IPS-18c (cell line): ENCODE measurements around the gene MRPS21.

Source experiments
- H3K4me3 ChIP-seq: 2 replicates; pipeline ENCODE4 v1.7.0; 2013; ENCODE audit warnings: low read depth, mild to moderate bottlenecking, low read length, moderate library complexity; ENCODE audit not compliant: insufficient read depth
- H3K9me3 ChIP-seq: one replicate; pipeline ENCODE4 v1.6.1; 2013; ENCODE audit warnings: mild to moderate bottlenecking, low read length, moderate library complexity; ENCODE audit not compliant: control insufficient read depth, insufficient read depth

MRPS21 gene

DNA sequence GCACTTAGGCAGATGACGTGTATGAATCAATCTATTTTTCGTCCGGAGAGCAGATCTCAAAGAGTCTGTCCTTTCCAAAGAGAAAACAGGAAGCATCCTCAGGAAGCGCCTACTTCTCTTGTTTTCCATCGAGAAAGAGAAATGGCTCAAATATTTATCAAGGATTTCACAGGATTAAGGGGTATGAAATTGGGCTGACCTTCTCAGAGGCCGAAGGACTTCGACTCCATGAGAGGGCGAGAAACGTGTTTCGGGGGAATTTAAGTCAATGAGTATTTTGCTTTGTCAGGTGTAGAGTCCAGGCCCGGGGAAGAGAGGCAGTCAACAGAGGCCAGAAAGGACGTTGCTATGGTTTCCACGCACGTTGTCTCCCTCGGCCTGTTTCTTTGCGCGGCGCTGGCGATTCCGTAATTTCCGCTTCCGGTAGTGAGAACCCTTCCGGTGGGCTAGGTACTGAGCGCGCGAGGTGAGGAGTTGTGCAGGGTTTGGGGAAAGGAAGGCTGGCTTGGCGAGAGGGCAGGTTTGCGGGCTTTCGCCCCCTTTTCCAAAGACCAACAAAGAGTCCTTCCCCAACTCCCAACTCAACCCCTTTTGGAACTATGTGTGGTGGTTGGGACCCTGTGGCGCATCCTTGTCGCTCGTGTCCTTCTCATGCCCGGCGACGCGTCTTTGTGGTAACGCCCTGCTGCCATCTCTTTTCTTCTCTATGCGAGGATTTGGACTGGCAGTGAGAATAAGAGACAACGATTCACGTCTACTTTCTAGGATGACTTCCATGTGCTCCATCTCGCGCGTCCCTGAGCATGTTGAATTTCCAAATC is at the start of gene MRPS21:
Gene MRPS21 (plus strand): TSS at position 429 of the 821 bp plus-strand sequence. CDS start 506 bp downstream, outside the sequence.
- Histone ChIP-seq H3K9me3 (no peaks in the 10 kb centered on the region), H3K4me3 (peak within 1 kb of the TSS; percentile 88)

GRCh38 chr1:150249936-150250335 is 43.7 kb upstream of the MRPS21 start:
- Histone ChIP-seq H3K4me3 (no peak overlapping the region), H3K9me3 (no peaks in the 10 kb centered on the region)

GRCh38 chr1:150256198-150256553 is 37.5 kb upstream of the MRPS21 start:
- H3K4me3 ChIP-seq: peak overlapping the region; percentile 64; the same call in 1 of the 2 replicates
- H3K9me3 ChIP-seq: no peaks in the 10 kb centered on the region

DNA sequence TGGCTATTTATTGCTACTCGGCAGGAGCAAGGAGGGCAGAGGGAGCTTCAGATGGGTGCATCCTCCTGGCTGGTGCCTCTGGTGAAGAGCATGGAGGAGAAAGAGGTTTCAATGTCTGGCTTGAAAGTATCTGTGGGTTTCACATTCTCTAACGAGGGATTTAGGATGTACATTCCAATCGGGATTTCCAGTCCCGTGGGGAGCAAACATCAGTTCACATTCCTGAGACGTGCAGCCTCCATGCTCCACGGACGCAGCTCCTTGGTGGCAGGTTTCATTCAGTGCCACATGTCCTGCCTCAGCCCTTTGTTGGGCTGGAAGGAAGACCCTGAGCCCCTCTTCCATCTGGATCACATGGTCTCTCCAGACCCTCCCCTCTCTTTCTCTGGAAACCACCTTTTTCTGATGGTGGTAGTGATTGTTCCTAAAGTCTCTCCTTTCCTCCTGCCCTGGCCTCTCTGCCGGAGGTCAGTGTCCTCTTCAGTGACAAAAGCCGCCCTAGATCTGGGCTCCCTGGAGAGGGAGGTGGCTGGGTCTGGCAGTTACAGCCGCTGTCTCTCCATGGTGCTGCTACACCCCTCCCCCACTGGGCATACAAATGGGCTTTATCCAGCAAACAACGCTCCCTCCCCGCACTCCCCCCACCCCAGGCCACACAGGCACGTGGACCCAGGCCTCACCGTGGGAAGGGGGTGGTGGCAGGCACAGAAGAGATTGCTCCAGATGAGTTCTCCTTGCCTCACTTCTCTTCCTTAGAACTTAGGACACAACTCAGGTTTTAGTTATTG is 36.9 kb upstream of the MRPS21 start:
- H3K4me3 ChIP-seq: peak overlapping the region; percentile 64

GRCh38 chr1:150257624-150258585 is 35.8 kb upstream of the MRPS21 start, which contains the start of gene CA14:
Gene CA14, plus strand, starts transcription at chr1:150257774. Its CDS starts 355 bp downstream, at chr1:150258129.
- H3K4me3 ChIP-seq: peak within 1 kb of the TSS; percentile 64
- no peaks in the 10 kb centered on the region for H3K9me3 ChIP-seq

More for the DNA sequence above, 36.9 kb upstream of the MRPS21 start:
- H3K9me3 ChIP-seq: no peaks in the 10 kb centered on the region

DNA sequence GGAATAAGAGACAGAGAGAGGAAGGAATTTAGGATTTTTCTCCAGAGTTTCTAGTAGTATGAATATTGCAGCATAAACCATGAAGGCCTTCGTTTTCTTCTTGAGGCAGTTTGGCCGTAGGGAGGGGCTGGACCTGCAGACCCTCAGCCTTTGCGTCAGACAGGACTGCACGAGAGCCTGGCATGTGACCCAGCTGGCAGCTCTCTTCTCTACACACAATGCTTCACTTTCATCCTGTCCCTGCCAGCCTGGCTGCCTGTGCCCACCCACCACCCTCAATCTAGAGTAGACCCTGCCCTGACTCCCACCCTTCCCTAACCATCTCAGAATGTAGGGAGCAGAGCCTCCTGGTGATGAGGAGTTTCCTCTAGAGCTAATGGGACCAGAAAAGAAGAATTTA is 34.4 kb upstream of the MRPS21 start:
- no peaks in the 10 kb centered on the region for H3K9me3 ChIP-seq
- peak overlapping the region; percentile 64 for H3K4me3 ChIP-seq

- no peaks in the 10 kb centered on the region for H3K9me3 ChIP-seq
- peak overlapping the region; percentile 64 for H3K4me3 ChIP-seq
These were observed 33.6 kb upstream of the MRPS21 start for GRCh38 chr1:150259758-150260669.

DNA sequence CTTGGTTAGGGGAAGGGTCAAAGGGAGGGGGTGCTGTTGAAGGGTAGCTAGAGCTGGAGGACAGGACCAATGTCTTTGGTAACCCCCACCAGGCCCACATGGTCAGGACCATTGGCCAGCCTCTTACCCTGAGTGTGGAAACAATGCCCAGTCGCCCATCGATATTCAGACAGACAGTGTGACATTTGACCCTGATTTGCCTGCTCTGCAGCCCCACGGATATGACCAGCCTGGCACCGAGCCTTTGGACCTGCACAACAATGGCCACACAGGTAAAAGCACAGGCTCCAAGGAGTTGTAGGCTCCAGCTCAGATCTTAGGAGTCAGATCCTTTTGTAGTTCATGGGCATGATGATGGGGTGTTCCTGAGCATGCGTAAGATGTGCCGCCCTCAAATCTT is 32.3 kb upstream of the MRPS21 start:
- Histone ChIP-seq H3K4me3 (no peak overlapping the region), H3K9me3 (no peaks in the 10 kb centered on the region)

- H3K4me3 ChIP-seq: no peak overlapping the region
- H3K9me3 ChIP-seq: no peaks in the 10 kb centered on the region
These were observed 31.0 kb upstream of the MRPS21 start for GRCh38 chr1:150262388-150263320.

DNA sequence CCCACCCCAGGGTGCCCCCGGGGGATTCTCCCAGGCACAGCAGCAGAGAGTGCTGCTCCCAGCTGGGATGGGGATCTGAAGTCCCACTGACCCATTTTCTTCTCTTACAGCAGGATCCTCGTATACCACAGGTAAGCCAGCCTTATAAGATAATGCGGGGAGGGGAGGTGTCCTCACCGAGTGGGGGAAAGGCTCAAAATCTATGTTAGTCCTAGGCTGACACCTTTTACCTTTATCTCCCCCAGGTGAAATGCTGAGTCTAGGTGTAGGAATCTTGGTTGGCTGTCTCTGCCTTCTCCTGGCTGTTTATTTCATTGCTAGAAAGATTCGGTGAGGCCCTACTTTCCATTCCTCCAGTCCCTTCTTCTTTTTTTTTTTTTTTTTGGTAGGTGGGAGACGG is 30.1 kb upstream of the MRPS21 start:
- no peak overlapping the region for H3K4me3 ChIP-seq
- no peaks in the 10 kb centered on the region for H3K9me3 ChIP-seq

GRCh38 chr1:150267896-150268295 is 25.8 kb upstream of the MRPS21 start:
- no peaks in the 10 kb centered on the region for H3K9me3 ChIP-seq
- H3K4me3 ChIP-seq: peak overlapping the region; percentile 98

DNA sequence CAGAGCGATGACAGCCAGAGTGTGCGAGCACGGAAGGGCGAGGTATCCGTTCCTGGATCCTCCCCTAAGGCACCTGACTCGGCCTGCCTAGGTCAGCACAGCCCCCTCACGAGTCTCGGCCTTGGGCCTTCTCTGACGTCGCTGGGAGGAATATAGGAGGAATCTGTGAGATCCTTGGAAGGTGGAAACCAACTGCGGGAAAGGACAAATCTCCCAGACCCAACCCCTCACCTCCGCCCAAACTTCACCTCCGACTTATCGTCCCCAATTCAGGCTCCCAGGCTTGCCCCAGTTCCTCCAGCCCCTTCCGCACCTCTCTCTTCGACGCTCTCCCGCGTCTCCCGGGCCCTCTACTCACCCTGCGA is 25.3 kb upstream of the MRPS21 start:
- Histone ChIP-seq H3K4me3 (peak overlapping the region; percentile 98), H3K9me3 (no peaks in the 10 kb centered on the region)

DNA sequence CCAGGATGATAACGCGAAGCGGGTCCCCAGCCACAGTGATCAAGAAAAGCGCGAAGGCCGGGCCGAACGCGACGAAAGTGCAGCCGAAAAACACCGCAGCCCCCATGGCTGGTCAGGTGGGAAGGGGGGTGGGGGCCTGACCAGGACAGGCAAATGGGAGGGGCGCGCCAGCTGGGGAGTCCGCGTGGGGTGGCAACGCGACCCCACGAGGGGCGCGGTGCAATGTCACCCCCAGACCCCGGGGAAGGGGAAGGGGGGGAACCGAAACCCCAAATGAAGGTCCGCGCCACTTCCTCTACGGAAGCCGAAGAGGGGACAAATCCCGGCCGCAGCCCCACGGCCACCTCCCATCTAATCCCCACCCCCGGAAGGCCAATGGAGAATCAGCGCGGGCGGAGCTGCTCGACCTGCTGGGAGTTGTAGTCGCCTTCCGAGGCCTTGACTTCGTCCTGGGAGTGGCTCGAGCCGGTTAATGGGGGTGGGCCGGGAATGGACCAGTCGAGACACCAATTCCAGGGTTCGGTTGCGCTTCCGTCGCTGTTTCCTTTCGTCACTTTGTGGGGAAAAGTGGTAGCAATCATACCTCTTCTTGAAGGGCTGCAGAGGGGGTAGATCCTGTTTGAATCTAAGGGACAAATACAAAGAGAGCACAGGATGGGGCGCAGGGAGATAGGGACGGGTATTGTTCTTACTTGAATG is 24.8 kb upstream of the MRPS21 start, which contains the start of gene APH1A:
Gene APH1A (minus strand): TSS at position 312 of the 699 bp plus-strand sequence. CDS start 206 bp downstream, at position 106.
- Histone ChIP-seq H3K9me3 (no peaks in the 10 kb centered on the region), H3K4me3 (peak within 1 kb of the TSS; percentile 98)

GRCh38 chr1:150269451-150269850 is 24.2 kb upstream of the MRPS21 start:
- peak overlapping the region; percentile 45; the same call in 1 of the 2 replicates for H3K4me3 ChIP-seq

More at GRCh38 chr1:150269451-150269850, 24.2 kb upstream of the MRPS21 start:
- H3K9me3 ChIP-seq: no peaks in the 10 kb centered on the region
